CD4-positive, CD25-positive, alpha-beta regulatory T cell (primary cell): ENCODE data around the gene FXR1. TPM values are rescaled to one million over a fixed set of nuclear protein-coding genes. Genes with fewer than 3 reads are reported as not detected.

Source experiments
- ATAC-seq, 2 donors: fragments of 150-1000 bp; cut with Tn5 transposase; one replicate each; pipeline ENCODE4 v1.10.0; 2021; ENCODE audit warnings: low read depth in 2 of 2, moderate number of reproducible peaks in 2 of 2, moderate library complexity in 1 of 2
- DNase-seq, 3 donors: peaks; one replicate each; pipeline versions ENCODE4 v3.0.0 to v3.0.0-alpha.2; 2012 to 2022; ENCODE audit warnings: mixed read lengths in 1 of 3
- H3K27ac ChIP-seq: one replicate; pipeline ENCODE4 v1.7.0; 2013; ENCODE audit warnings: mild to moderate bottlenecking, low read length; ENCODE audit not compliant: insufficient read depth, poor library complexity, severe bottlenecking
- H3K27me3 ChIP-seq: one replicate; pipeline ENCODE4 v1.7.0; 2013; ENCODE audit warnings: low read length; ENCODE audit not compliant: control insufficient read depth, insufficient read depth
- H3K36me3 ChIP-seq: one replicate; pipeline ENCODE4 v1.7.0; 2013; ENCODE audit warnings: mild to moderate bottlenecking, low read length, moderate library complexity; ENCODE audit not compliant: control insufficient read depth, insufficient read depth
- H3K4me1 ChIP-seq: 2 replicates; pipeline ENCODE4 v1.7.0; 2013; ENCODE audit warnings: mild to moderate bottlenecking, low read length; ENCODE audit not compliant: insufficient read depth, control insufficient read depth, poor library complexity, severe bottlenecking
- H3K4me3 ChIP-seq: one replicate; pipeline ENCODE4 v1.7.0; 2013; ENCODE audit warnings: low read depth, mild to moderate bottlenecking, low read length, moderate library complexity
- H3K9me3 ChIP-seq, 2 experiments: 1 replicate in 1 of 2; 2 replicates in 1 of 2; pipeline ENCODE4 v1.7.0; 2013; ENCODE audit warnings: low read length in 2 of 2, mild to moderate bottlenecking in 1 of 2, moderate library complexity in 1 of 2; ENCODE audit not compliant: control insufficient read depth in 2 of 2
- H3K27ac Mint-ChIP-seq, 3 donors: one replicate each; pipeline ENCODE4 v1.8.0; 2020 to 2022; ENCODE audit warnings: mild to moderate bottlenecking in 3 of 3, mixed read lengths in 3 of 3, moderate library complexity in 2 of 3
- H3K27me3 Mint-ChIP-seq: one replicate; pipeline ENCODE4 v1.8.0; 2022; ENCODE audit warnings: mild to moderate bottlenecking, mixed read lengths
- H3K36me3 Mint-ChIP-seq: one replicate; pipeline ENCODE4 v1.8.0; 2020; ENCODE audit warnings: mixed read lengths
- H3K4me1 Mint-ChIP-seq, 4 donors: one replicate each; pipeline ENCODE4 v1.8.0; 2020 to 2022; ENCODE audit warnings: mixed read lengths in 4 of 4, mild to moderate bottlenecking in 1 of 4
- H3K4me3 Mint-ChIP-seq, 4 donors: one replicate each; pipeline ENCODE4 v1.8.0; 2020 to 2022; ENCODE audit warnings: mild to moderate bottlenecking in 4 of 4, mixed read lengths in 4 of 4, moderate library complexity in 3 of 4
- H3K9me3 Mint-ChIP-seq, 7 donors: one replicate each; pipeline ENCODE4 v1.8.0; 2020 to 2022; ENCODE audit warnings: mixed read lengths in 7 of 7, mild to moderate bottlenecking in 3 of 7, moderate library complexity in 2 of 7
- polyA plus RNA-seq, 4 donors: library from polyadenylated mRNA; unstranded; fragments of 300-500 nt; fragmentation: Illumina TruSeq; gene quantifications; one replicate each; pipeline ENCODE4 v1.2.3, GENCODE V29; 2021
- total RNA-seq: library from RNA; stranded (reverse); gene quantifications from one replicate; pipeline ENCODE4 v1.2.3, GENCODE V29; 2022

The FXR1 gene
- total and polyA plus RNA-seq, 5 donors from 2014 or later = 45.9 to 146 (median 47.3) TPM

DNA sequence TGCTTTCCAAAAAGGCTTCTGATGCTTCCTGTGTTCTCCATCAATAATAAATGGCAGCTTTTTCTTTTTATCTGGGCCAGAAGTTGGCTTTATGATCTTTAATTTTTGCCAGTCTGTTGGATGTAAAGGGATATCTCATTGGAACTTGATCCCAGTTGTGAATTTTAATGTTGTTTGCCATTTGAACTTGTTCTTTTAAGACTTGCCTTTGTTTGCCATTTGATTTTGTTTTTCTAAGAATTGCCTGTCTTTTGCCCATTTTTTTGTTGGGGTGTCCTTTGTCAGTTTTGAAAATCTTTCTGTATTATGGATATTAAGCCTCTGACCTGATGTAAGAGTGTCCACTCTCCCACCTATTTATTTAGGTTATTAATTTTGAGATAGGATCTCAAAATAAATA, 9.8 kb downstream of the FXR1 start:
- peaks cover 32% of the 10 kb centered on the region for H3K4me1 ChIP-seq
- ATAC-seq = no peak

GRCh38 chr3:180923561-180923960, 11.1 kb downstream of the FXR1 start:
- Histone ChIP-seq H3K36me3 (peaks cover 10% of the 10 kb centered on the region), H3K27me3 (no peaks in the 10 kb centered on the region), H3K27ac (no peak overlapping the region), H3K4me3 (no peak overlapping the region), H3K9me3 (no peaks in the 10 kb centered on the region), H3K4me1 (peaks cover 34% of the 10 kb centered on the region)
- DNase-seq = no peak
- Mint-ChIP-seq H3K4me3 (peak overlapping the region in 1 of 4 donors; percentile 51), H3K4me1 (peaks cover 58 to 85% (median 71%) of the 10 kb centered on the region in 4 donors), H3K9me3 (no peaks in the 10 kb centered on the region), H3K36me3 (peaks cover 19% of the 10 kb centered on the region), H3K27ac (no peak overlapping the region), H3K27me3 (no peaks in the 10 kb centered on the region)
- no peak for ATAC-seq

More for the DNA sequence above, 9.8 kb downstream of the FXR1 start:
- H3K4me3 ChIP-seq = no peak overlapping the region
- Mint-ChIP-seq H3K27me3 (no peaks in the 10 kb centered on the region), H3K27ac (peak overlapping the region in 2 of 3 donors; percentile 22 to 27), H3K36me3 (peaks cover 25% of the 10 kb centered on the region), H3K4me1 (peaks cover 58 to 89% (median 69%) of the 10 kb centered on the region in 4 donors), H3K4me3 (peak overlapping the region in 1 of 4 donors; percentile 42), H3K9me3 (no peaks in the 10 kb centered on the region)
- no peaks in the 10 kb centered on the region for H3K9me3 ChIP-seq
- no peaks in the 10 kb centered on the region for H3K27me3 ChIP-seq
- H3K36me3 ChIP-seq = peaks cover 7% of the 10 kb centered on the region
- H3K27ac ChIP-seq = no peak overlapping the region
- no peak for DNase-seq

- Histone ChIP-seq H3K4me3 (peak overlapping the region; percentile 37), H3K9me3 (no peaks in the 10 kb centered on the region), H3K27ac (no peak overlapping the region), H3K36me3 (peaks cover 10% of the 10 kb centered on the region), H3K4me1 (peaks cover 31% of the 10 kb centered on the region), H3K27me3 (no peaks in the 10 kb centered on the region)
- H3K27ac Mint-ChIP-seq = no peak overlapping the region
- DNase-seq (no peak), ATAC-seq (no peak)
- peaks cover 56 to 90% (median 65%) of the 10 kb centered on the region in 4 donors for H3K4me1 Mint-ChIP-seq
- no peaks in the 10 kb centered on the region for H3K27me3 Mint-ChIP-seq
- peak overlapping the region in 1 of 4 donors; percentile 54 for H3K4me3 Mint-ChIP-seq
- H3K36me3 Mint-ChIP-seq = peaks cover 21% of the 10 kb centered on the region
- no peaks in the 10 kb centered on the region for H3K9me3 Mint-ChIP-seq
These were observed 14.1 kb downstream of the FXR1 start for GRCh38 chr3:180926526-180926925.

DNA sequence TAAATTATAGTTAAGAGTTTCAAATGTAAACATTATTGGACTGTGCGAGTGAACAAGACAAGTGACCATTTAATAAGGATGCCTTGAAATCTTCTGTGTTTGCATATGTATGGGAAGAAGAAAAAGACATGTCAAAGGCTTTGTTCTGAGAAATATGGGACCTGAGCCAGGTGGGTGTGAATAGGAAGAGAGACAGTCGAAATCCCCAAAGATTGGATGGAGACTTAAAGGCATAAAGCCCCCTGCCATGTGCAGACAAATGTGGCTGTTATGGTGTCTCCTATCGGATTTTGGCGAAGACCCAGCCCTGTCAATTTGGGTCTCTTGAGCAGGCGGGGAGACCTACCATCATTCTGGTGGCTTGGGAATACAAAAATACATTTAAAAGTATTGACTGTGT, 16.9 kb downstream of the FXR1 start:
- H3K36me3 ChIP-seq = peaks cover 7% of the 10 kb centered on the region
- H3K27me3 ChIP-seq = no peaks in the 10 kb centered on the region
- no peaks in the 10 kb centered on the region for H3K9me3 ChIP-seq
- peak overlapping the region in 1 of 4 donors; percentile 38 for H3K4me3 Mint-ChIP-seq
- H3K27ac Mint-ChIP-seq = peak overlapping the region in 2 of 3 donors; percentile 41 to 59
- H3K36me3 Mint-ChIP-seq = peaks cover 6% of the 10 kb centered on the region
- H3K4me1 Mint-ChIP-seq = peaks cover 43 to 86% (median 59%) of the 10 kb centered on the region in 4 donors
- peaks cover 25% of the 10 kb centered on the region for H3K4me1 ChIP-seq
- H3K27ac ChIP-seq = no peak overlapping the region
- DNase-seq = no peak
- H3K4me3 ChIP-seq = no peak overlapping the region
- H3K9me3 Mint-ChIP-seq = no peaks in the 10 kb centered on the region
- no peak for ATAC-seq
- H3K27me3 Mint-ChIP-seq = no peaks in the 10 kb centered on the region

DNA sequence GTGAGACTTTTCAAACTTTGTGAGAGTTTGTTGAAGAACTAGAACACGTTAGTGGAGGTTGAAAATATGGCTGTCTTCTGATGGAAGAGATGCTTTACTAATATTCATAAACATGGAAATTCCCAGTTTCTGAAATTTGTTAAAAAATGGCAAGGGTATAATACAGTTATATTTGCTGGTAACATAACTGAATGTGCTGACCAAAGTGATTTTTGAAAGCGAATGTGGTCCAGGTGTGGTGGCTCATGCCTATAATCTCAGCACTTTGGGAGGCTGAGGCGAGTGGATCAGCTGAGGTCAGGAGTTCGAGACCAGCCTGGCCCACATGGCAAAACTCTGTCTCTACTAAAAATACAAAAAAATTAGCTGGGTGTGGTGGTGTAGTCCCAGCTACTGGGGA, 18.1 kb downstream of the FXR1 start:
- peaks cover 13% of the 10 kb centered on the region for H3K36me3 Mint-ChIP-seq
- H3K27ac Mint-ChIP-seq = peak overlapping the region in 2 of 3 donors; percentile 39 to 45
- H3K4me3 Mint-ChIP-seq = peak overlapping the region in 2 of 4 donors; percentile 32 to 50
- Histone ChIP-seq H3K27ac (no peak overlapping the region), H3K4me1 (peaks cover 15% of the 10 kb centered on the region), H3K36me3 (peaks cover 7% of the 10 kb centered on the region), H3K4me3 (peak overlapping the region; percentile 18), H3K9me3 (no peaks in the 10 kb centered on the region), H3K27me3 (no peaks in the 10 kb centered on the region)
- ATAC-seq = no peak
- DNase-seq = no peak
- no peaks in the 10 kb centered on the region for H3K9me3 Mint-ChIP-seq
- no peaks in the 10 kb centered on the region for H3K27me3 Mint-ChIP-seq
- peaks cover 39 to 81% (median 51%) of the 10 kb centered on the region in 4 donors for H3K4me1 Mint-ChIP-seq

- peaks cover 18% of the 10 kb centered on the region for H3K36me3 ChIP-seq
- ATAC-seq (no peak), DNase-seq (no peak)
- Mint-ChIP-seq H3K9me3 (no peaks in the 10 kb centered on the region), H3K4me3 (no peak overlapping the region), H3K27me3 (no peaks in the 10 kb centered on the region), H3K4me1 (peaks cover 20 to 60% (median 37%) of the 10 kb centered on the region in 4 donors), H3K27ac (peak overlapping the region in 1 of 3 donors; percentile 37), H3K36me3 (peaks cover 21% of the 10 kb centered on the region)
- peaks cover 6% of the 10 kb centered on the region for H3K4me1 ChIP-seq
- H3K4me3 ChIP-seq = no peak overlapping the region
- H3K9me3 ChIP-seq = no peaks in the 10 kb centered on the region
- no peaks in the 10 kb centered on the region for H3K27me3 ChIP-seq
- H3K27ac ChIP-seq = no peak overlapping the region
These were observed 20.3 kb downstream of the FXR1 start for GRCh38 chr3:180932819-180933218.

- Histone ChIP-seq H3K4me1 (peaks cover 6% of the 10 kb centered on the region), H3K4me3 (no peak overlapping the region), H3K9me3 (no peaks in the 10 kb centered on the region), H3K27me3 (no peaks in the 10 kb centered on the region), H3K36me3 (peaks cover 24% of the 10 kb centered on the region), H3K27ac (no peak overlapping the region)
- no peak for ATAC-seq
- Mint-ChIP-seq H3K9me3 (no peaks in the 10 kb centered on the region), H3K4me3 (no peak overlapping the region), H3K27ac (no peak overlapping the region), H3K27me3 (no peaks in the 10 kb centered on the region), H3K4me1 (peaks cover 16 to 46% (median 27%) of the 10 kb centered on the region in 4 donors), H3K36me3 (peaks cover 17% of the 10 kb centered on the region)
- no peak for DNase-seq
These were observed 22.2 kb downstream of the FXR1 start for GRCh38 chr3:180934638-180935037.

DNA sequence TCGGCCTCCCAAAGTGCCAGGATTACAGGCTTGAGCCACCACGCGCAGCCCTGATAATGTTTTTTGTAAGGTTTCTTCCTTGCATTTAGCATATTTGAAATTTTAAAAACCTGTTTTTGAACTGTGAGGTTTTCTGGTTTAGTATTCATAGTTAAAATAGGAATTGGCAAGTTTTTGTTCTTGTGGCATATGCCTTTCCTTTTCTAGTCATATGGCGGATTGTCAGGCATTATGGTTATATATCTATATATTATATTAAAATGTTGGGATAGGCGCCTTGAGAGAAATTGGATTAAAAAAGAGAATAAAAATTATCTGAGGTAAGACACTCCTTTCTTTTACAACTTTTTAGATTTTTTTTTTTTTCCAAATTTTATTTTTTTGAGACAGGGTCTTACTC, 28.4 kb downstream of the FXR1 start:
- no peak overlapping the region for H3K4me3 Mint-ChIP-seq
- no peaks in the 10 kb centered on the region for H3K9me3 ChIP-seq
- no peak overlapping the region for H3K27ac Mint-ChIP-seq
- no peak overlapping the region for H3K27ac ChIP-seq
- H3K4me3 ChIP-seq = no peak overlapping the region
- peaks cover 57% of the 10 kb centered on the region for H3K36me3 ChIP-seq
- H3K9me3 Mint-ChIP-seq = no peaks in the 10 kb centered on the region
- H3K27me3 ChIP-seq = no peaks in the 10 kb centered on the region
- no peaks in the 10 kb centered on the region for H3K27me3 Mint-ChIP-seq
- DNase-seq (no peak), ATAC-seq (no peak)
- peaks cover 0 to 13% (median 9%) of the 10 kb centered on the region in 4 donors for H3K4me1 Mint-ChIP-seq
- H3K4me1 ChIP-seq = no peaks in the 10 kb centered on the region
- H3K36me3 Mint-ChIP-seq = peaks cover 22% of the 10 kb centered on the region
